Stimulated activated CD4-positive, alpha-beta T cell treated with anti-CD3 and anti-CD28 coated beads, Interleukin-4, amount 100 ng/mL, for 4 hours (primary cell): ENCODE measurements around the gene HVCN1.
"Not testable (repeated sequence)": the region's sequence is repeated elsewhere in the genome, so short reads cannot be mapped to it uniquely, and the experiment has no call there.

Experiments used
- DNase-seq, 2 experiments: peaks; one replicate each; pipeline ENCODE4 v3.0.0-alpha.2; 2020

The HVCN1 gene

GRCh38 chr12:110688446-110689280 lies at the start of gene HVCN1:
Gene HVCN1, minus strand, starts transcription at chr12:110689115. Its CDS starts 5,870 bp downstream, at chr12:110683245.
- peak in 1 of 2 experiments; percentile 18 for DNase-seq

- no peak for DNase-seq
Measured at GRCh38 chr12:110737532-110737931, 48.6 kb upstream of the HVCN1 start.

GRCh38 chr12:110737016-110737415 lies 48.1 kb upstream of the HVCN1 start:
- not testable (repeated sequence) for DNase-seq

- DNase-seq = no peak
Measured at GRCh38 chr12:110733900-110734299, 45.0 kb upstream of the HVCN1 start.

GRCh38 chr12:110733089-110733715 lies 44.3 kb upstream of the HVCN1 start:
- DNase-seq = no peak

- DNase-seq = no peak
Measured at GRCh38 chr12:110732572-110732971, 43.7 kb upstream of the HVCN1 start.

- no peak for DNase-seq
Measured at GRCh38 chr12:110731479-110731878, 42.6 kb upstream of the HVCN1 start.

GRCh38 chr12:110728628-110729027 lies 39.7 kb upstream of the HVCN1 start:
- no peak for DNase-seq

- DNase-seq = no peak
Measured at GRCh38 chr12:110726708-110727369, 37.9 kb upstream of the HVCN1 start.

GRCh38 chr12:110726028-110726427 lies 37.1 kb upstream of the HVCN1 start:
- no peak for DNase-seq

- DNase-seq = no peak
Measured at GRCh38 chr12:110725267-110725666, 36.4 kb upstream of the HVCN1 start.

GRCh38 chr12:110722892-110723291 lies 34.0 kb upstream of the HVCN1 start:
- DNase-seq = not testable (repeated sequence)

GRCh38 chr12:110721570-110721969 lies 32.7 kb upstream of the HVCN1 start:
- DNase-seq = no peak

- DNase-seq = no peak
Measured at GRCh38 chr12:110720516-110720915, 31.6 kb upstream of the HVCN1 start.

- no peak for DNase-seq
Measured at GRCh38 chr12:110718222-110718908, 29.4 kb upstream of the HVCN1 start.

- no peak for DNase-seq
Measured at GRCh38 chr12:110717037-110717436, 28.1 kb upstream of the HVCN1 start.

GRCh38 chr12:110708917-110709316 lies 20.0 kb upstream of the HVCN1 start:
- no peak for DNase-seq

- DNase-seq = no peak
Measured at GRCh38 chr12:110705309-110705708, 16.4 kb upstream of the HVCN1 start.

GRCh38 chr12:110704750-110705149 lies 15.8 kb upstream of the HVCN1 start:
- DNase-seq = no peak

- DNase-seq = no peak
Measured at GRCh38 chr12:110704231-110704630, 15.3 kb upstream of the HVCN1 start.

GRCh38 chr12:110702081-110702480 lies 13.2 kb upstream of the HVCN1 start:
- no peak for DNase-seq

GRCh38 chr12:110699591-110700445 lies 10.9 kb upstream of the HVCN1 start:
- no peak for DNase-seq
